NCI-H2107 (cell line): ENCODE measurements around the gene HSPA4.
"Not testable (repeated sequence)": the region's sequence is repeated elsewhere in the genome, so short reads cannot be mapped to it uniquely, and the experiment has no call there.

Experiments
- DNase-seq: peaks from one replicate; lab custom pipeline; 2025; lab: John Stamatoyannopoulos, UW

Gene HSPA4

GRCh38 chr5:133123297-133123696, 71.5 kb downstream of the HSPA4 start:
- DNase-seq = no peak

DNA sequence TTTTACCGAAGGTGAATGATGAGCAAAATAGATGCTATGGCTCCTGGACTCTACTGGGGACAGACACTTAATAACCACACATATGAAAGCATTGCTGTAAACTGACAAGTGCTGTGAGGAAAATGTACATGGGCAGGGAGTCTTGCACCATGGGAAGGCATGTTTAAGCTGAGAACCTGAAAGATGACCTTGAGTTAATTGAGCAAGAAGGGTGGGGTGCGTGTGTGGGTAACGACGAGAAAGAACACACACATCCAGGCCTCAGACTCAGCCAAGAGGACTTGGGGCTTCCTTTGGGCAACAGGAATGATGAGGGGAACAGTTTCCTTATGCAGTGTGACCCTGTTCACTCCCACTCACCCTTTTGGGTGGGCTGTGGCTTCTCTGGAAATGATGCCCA, 73.1 kb downstream of the HSPA4 start:
- no peak for DNase-seq

GRCh38 chr5:133128066-133128465, 76.3 kb downstream of the HSPA4 start:
- no peak for DNase-seq

- no peak for DNase-seq
Measured at GRCh38 chr5:133129289-133129688, 77.5 kb downstream of the HSPA4 start.

DNA sequence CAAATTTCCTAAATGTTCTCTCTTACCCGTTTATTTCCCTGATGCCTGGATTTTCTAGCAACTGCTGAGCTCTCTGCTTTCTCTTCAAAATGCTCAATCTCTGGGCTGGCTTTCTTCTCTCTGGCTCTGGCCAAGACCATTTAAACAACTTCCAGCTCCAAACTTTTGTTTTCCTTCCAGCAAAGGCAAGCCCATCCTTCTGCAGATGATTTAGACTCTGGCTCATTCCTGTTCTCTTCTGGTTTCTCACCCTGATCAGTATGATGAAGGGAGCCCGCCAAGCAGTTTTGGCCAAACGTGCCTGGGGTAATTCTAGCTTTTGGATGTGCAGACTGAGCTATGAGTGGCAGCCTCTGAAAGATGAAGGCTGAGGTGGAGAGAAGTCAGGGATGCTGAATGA, 78.1 kb downstream of the HSPA4 start:
- DNase-seq = no peak

- DNase-seq = no peak
Measured at GRCh38 chr5:133130387-133131118, 78.7 kb downstream of the HSPA4 start.

DNA sequence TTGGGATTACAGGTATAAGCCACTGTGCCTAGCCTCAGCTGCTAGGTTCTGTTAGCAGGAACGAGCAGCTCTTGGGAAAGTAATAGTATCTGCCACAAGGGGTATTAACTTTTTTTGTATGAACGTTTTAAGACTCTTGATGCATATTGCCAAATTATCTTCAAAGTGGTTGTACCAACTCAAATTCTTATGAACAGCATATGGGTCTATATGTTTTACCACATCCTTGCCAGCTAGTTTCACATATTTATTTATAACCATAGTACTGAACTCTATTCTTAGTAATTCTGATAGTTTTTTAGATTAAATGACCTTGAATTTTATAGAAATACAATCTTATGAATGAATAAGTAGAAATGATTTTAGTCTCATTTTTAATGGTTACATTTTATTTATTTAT, 80.9 kb downstream of the HSPA4 start:
- no peak for DNase-seq

DNA sequence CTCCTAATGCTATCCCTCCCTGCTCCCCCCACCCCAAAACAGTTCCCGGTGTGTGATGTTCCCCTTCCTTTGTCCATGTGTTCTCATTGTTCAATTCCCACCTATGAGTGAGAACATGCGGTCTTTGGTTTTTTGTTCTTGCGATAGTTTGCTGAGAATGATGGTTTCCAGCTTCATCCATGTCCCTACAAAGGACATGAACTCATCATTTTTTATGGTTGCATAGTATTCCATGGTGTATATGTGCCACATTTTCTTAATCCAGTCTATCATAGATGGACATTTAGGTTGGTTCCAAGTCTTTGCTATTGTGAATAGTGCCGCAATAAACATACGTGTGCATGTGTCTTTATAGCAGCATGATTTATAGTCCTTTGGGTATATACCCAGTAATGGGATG, 81.4 kb downstream of the HSPA4 start:
- not testable (repeated sequence) for DNase-seq

- not testable (repeated sequence) for DNase-seq
Measured at GRCh38 chr5:133136890-133137289, 85.1 kb downstream of the HSPA4 start.

DNA sequence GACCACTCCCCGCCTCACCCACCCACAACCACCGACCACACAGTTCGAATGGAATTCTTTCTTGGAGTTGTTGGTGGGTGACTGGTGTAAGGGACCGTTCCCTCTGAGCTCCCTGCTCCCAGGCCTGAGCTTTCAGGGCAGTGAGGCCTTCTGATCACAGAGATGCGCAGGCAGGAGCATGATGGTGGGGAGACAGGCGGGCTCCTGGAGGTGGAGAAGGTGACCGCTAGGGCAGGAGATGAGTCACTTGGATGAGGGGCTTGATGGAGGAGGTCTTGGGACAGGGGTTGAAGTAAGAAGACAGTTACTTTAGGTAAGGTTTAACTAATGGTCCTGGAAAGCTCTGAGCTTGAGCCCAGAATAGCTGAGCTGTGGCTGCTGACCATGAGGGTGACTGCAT, 88.5 kb downstream of the HSPA4 start:
- no peak for DNase-seq

DNA sequence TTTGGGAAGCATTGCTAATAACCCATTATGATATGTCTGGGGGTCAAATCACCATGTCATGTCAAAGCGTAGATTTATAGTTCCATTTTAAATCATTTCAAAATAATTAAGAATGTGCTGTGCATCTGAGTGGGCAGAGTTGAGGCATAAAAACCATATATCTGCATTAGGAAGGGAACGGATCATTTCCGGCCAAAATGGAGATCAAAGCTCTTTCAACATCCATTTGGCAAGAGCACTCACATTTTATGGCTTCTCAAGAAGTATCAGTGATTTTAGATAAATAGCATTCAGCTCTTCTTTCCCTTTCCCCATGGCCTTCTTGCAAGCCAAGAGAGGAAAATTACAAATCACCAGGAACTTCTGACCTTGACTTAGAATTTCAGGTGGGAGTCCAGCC, 89.9 kb downstream of the HSPA4 start:
- DNase-seq = no peak

GRCh38 chr5:133142782-133143181, 91.0 kb downstream of the HSPA4 start:
- no peak for DNase-seq

- DNase-seq = no peak
Measured at GRCh38 chr5:133144245-133144981, 92.6 kb downstream of the HSPA4 start.

- no peak for DNase-seq
Measured at GRCh38 chr5:133145436-133146170, 93.8 kb downstream of the HSPA4 start.

- DNase-seq = no peak
Measured at GRCh38 chr5:133147411-133147810, 95.6 kb downstream of the HSPA4 start.

- no peak for DNase-seq
Measured at GRCh38 chr5:133147815-133148567, 96.2 kb downstream of the HSPA4 start.

DNA sequence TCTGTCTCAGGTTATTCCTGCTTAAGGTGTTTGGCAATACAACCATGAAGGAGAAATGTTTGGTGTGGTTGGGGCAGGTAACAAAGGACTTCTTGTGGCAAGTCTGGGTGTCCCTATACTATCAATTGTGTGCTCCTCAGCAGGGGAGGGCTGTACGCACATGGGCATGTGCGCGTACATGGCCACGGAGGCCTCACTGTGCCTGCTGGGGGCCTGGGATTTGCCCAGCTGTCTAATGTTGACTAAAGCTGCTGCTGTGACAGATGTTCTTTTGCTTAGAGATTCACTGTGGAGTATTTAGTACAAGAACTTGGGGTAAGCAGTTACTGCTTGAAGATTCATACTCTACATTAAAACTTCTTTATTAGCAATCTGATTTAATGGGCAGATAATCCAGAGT, 97.5 kb downstream of the HSPA4 start:
- no peak for DNase-seq

- no peak for DNase-seq
Measured at GRCh38 chr5:133150909-133151544, 99.2 kb downstream of the HSPA4 start.

DNA sequence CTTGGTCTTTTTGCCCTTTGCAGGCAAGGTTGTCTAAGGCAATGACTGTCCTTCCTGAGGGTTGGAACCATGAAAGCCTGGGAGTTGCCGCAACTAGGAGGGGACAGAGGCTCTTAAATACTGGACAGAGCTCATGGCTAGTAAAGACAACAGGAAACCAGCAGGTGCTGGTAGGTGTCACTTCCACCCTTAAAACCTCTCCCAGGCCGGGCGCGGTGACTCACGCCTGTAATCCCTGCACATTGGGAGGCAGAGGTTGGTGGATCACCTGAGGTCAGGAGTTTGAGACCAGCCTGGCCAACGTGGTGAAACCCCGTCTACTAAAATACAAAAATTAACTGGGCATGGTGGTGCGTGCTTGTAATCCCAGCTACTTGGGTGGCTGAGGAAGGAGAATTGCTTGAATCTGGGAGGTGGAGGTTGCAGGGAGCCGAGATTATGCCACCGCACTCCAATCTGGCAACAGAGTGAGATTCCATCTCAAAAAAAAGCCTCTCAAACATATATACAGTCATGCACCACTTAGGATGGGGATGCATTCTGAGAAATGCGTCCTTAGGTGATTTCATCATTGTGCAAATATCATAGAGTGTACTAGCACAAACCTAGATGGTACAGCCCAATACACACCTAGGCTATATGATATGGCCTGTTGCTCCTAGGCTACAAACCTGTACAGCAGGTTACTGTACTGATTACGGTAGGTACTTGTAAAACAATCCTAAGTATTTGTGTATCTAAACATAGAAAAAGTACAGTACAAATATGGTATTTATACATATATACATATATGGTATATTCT, 102.7 kb downstream of the HSPA4 start:
- DNase-seq = no peak

GRCh38 chr5:133155326-133155969, 103.6 kb downstream of the HSPA4 start:
- DNase-seq = no peak
